Mammary epithelial cell (primary cell): ENCODE measurements around the gene ADAMTS1.

Experiments used
- CTCF ChIP-seq, 2 donors: IDR thresholded peaks in 1 of 2; conservative IDR thresholded peaks in 1 of 2; 2 replicates each; pipeline ENCODE4 v1.5.1; 2011 to 2012; ENCODE audit warnings: inconsistent platforms in 2 of 2, low read length in 2 of 2, mild to moderate bottlenecking in 2 of 2, control low read depth in 1 of 2, low read depth in 1 of 2; ENCODE audit not compliant: insufficient read depth in 1 of 2; ENCODE audit errors: extremely low read depth in 1 of 2
- EZH2 ChIP-seq: IDR thresholded peaks from 2 replicates; pipeline ENCODE4 v1.6.1; 2012; ENCODE audit warnings: low read length, inconsistent platforms, borderline replicate concordance

- no peak for TF ChIP-seq CTCF (conservative IDR thresholded peaks at IDR 0.05 in 1 of 2, IDR thresholded peaks at IDR 0.05 in 1 of 2; ENCODE audit: extremely low read depth in 1 of 2, insufficient read depth in 1 of 2, low read depth in 1 of 2, low read length in 2 of 2)
- no peak for TF ChIP-seq EZH2
Observed at GRCh38 chr21:26800455-26800854, 44.8 kb downstream of the ADAMTS1 start.
